Measurements from ENCODE around the gene RALGAPA1. TPM values are rescaled to one million over a fixed set of nuclear protein-coding genes. Genes with fewer than 3 reads are reported as not detected.

RALGAPA1 gene
- total and polyA plus RNA-seq, 7 donors = 4.3 to 40.1 (median 28.0) TPM

- Histone ChIP-seq H3K9me3 (no peaks in the 10 kb centered on the region), H3K27me3 (ENCODE audit: insufficient read depth in 3 of 3, low read length in 2 of 3) (no peaks in the 10 kb centered on the region), H3K27ac (no peak overlapping the region), H3K4me1 (no peaks in the 10 kb centered on the region), H3K4me3 (no peak overlapping the region), H3K36me3 (ENCODE audit: insufficient read depth in 1 of 2, low read depth in 1 of 2) (no peaks in the 10 kb centered on the region)
- DNase-seq = no peak
- ATAC-seq = no peak
- no peak for TF ChIP-seq CTCF (IDR thresholded peaks at IDR 0.05)
- 48 to 68% (median 50%) methylated on average over 1 of the region's 1 CpG for WGBS, 3 donors
- intact Hi-C loops (cut with DNase I) = no loop called here
Observed at GRCh38 chr14:35504260-35504659, 304.8 kb downstream of the RALGAPA1 start.

DNA sequence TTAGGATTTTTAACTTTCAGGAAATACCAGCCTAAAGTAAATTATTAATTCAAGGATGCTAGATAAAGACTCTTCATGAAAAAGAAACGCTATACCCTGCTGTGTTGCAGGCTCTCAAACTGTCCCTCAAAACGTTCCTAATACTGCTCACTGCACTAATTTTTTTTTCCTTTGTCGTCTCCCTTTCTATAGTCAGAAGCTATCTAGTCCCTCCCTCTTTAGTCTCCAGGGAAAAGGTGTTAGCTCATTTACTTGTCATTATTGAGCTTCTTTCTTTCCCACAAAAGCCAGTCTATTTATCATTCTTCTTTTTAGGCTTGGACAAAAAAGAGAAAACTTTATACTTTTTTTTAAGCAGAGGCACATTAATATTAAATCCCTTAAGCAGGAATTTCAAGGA is 305.4 kb downstream of the RALGAPA1 start:
- Histone ChIP-seq H3K9me3 (no peaks in the 10 kb centered on the region), H3K4me3 (no peak overlapping the region), H3K27ac (no peak overlapping the region), H3K27me3 (ENCODE audit: insufficient read depth in 3 of 3, low read length in 2 of 3) (no peaks in the 10 kb centered on the region), H3K36me3 (ENCODE audit: insufficient read depth in 1 of 2, low read depth in 1 of 2) (no peaks in the 10 kb centered on the region), H3K4me1 (no peaks in the 10 kb centered on the region)
- DNase-seq = no peak
- WGBS, 3 donors = 21 to 28% (median 26%) methylated on average over 3 of the region's 3 CpGs
- ATAC-seq = no peak
- TF ChIP-seq CTCF (IDR thresholded peaks at IDR 0.05) = no peak
- intact Hi-C loops (cut with DNase I) = no loop called here

GRCh38 chr14:35499180-35499579 is 309.9 kb downstream of the RALGAPA1 start:
- Histone ChIP-seq H3K27ac (no peak overlapping the region), H3K4me3 (no peak overlapping the region), H3K27me3 (ENCODE audit: insufficient read depth in 3 of 3, low read length in 2 of 3) (no peaks in the 10 kb centered on the region), H3K9me3 (no peaks in the 10 kb centered on the region), H3K36me3 (ENCODE audit: insufficient read depth in 1 of 2, low read depth in 1 of 2) (no peaks in the 10 kb centered on the region), H3K4me1 (no peaks in the 10 kb centered on the region)
- ATAC-seq = no peak
- no peak for DNase-seq
- WGBS, 3 donors = 77 to 95% (median 80%) methylated on average over 2 of the region's 2 CpGs
- intact Hi-C loops (cut with DNase I) = no loop called here
- no peak for TF ChIP-seq CTCF (IDR thresholded peaks at IDR 0.05)

DNA sequence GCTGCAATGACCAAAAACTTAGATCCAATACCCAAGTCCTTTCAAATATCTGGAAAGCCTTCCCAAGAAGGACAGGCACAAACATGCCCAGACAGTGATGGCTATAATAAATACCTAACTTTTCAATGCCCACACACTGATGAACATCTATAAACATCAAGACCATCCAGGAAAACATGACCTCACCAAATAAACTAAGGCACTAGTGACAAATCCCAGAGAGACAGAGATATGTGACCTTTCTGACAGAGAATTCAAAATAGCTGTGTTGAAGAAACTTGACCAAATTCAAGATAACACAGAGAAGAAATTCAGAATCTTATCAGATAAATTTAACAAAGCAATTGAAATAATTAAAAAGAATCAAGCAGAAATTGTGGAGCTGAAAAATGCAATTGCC is 313.8 kb downstream of the RALGAPA1 start:
- ATAC-seq (no peak), DNase-seq (no peak)
- no peaks in the 10 kb centered on the region for H3K4me1 ChIP-seq
- no peak for TF ChIP-seq CTCF (IDR thresholded peaks at IDR 0.05)
- H3K27ac ChIP-seq = no peak overlapping the region
- peaks cover 2% of the 10 kb centered on the region for H3K9me3 ChIP-seq
- H3K27me3 ChIP-seq (ENCODE audit: insufficient read depth in 3 of 3, low read length in 2 of 3) = no peaks in the 10 kb centered on the region
- no peaks in the 10 kb centered on the region for H3K36me3 ChIP-seq (ENCODE audit: insufficient read depth in 1 of 2, low read depth in 1 of 2)
- H3K4me3 ChIP-seq = no peak overlapping the region
- intact Hi-C loops (cut with DNase I) = no loop called here

DNA sequence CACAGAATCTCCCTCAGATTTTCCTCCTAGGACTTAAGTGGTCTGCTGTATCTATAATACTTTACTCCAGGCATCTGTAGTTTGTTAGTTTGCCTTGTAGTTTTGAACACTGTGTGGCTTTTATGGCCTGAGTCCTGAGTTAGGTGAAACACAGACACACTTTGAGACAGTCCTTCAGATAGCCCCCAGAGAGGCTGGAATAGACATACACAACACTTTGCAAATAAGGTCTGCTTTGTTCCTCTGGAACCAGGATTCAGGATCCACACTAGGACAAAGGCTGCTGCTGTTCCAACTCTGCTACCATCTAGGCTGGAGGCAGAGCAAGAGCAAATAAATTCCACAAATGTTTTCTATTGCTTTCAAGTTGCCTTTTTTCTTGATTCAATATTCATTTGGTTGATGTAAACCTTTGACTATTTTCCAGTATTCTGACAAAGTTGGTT is 316.5 kb downstream of the RALGAPA1 start:
- intact Hi-C loops (cut with DNase I) = no loop called here
- no peak for ATAC-seq
- no peak for TF ChIP-seq CTCF (IDR thresholded peaks at IDR 0.05)
- Histone ChIP-seq H3K9me3 (peaks cover 2% of the 10 kb centered on the region), H3K4me3 (no peak overlapping the region), H3K27me3 (ENCODE audit: insufficient read depth in 3 of 3, low read length in 2 of 3) (no peaks in the 10 kb centered on the region), H3K4me1 (no peaks in the 10 kb centered on the region), H3K27ac (no peak overlapping the region), H3K36me3 (ENCODE audit: insufficient read depth in 1 of 2, low read depth in 1 of 2) (no peaks in the 10 kb centered on the region)
- no peak for DNase-seq

All from psoas muscle (tissue), 8 donors.